Heart left ventricle (tissue), 13 donors: Measurements from ENCODE around the gene NT5E.

Experiments used
- CTCF ChIP-seq, 12 donors: fragments of 200-600 bp; sonication (generic) in 4 of 12; IDR thresholded peaks; one replicate each; pipeline versions ENCODE4 v1.5.0 to v1.8.0; 2018 to 2022; ENCODE audit warnings: antibody characterized with exemption in 12 of 12, mild to moderate bottlenecking in 5 of 12
- POLR2A ChIP-seq, 2 donors: fragments of 450-650 bp; IDR thresholded peaks; one replicate each; pipeline ENCODE4 v1.6.1; 2017; ENCODE audit warnings: antibody characterized with exemption in 2 of 2, mild to moderate bottlenecking in 2 of 2, moderate library complexity in 2 of 2
- donor health status: ischemic (EF 13 %, LVEDD 7.1; RV severe dilation, severe dysfunction).
- donor health status: DM: no; HTN: yes; CAD: no.
- donor health status: DM: no; HTN: no; CAD: no.
- donor health status: ischemic (EF 25% LVEDD 6.9; RV normal size, moderate dysfunction).
- donor health status: ischemic (EF 25% LVEDD 5.7; RV mildly dilated, moderate dysfunction).
- donor health status: ischemic (EF 35%, LVEDD 5.7; RV mildly dilated, moderate dysfunction).
- donor health status: nonischemic (EF 11% LVEDD 7.7; RV severe dilation, severe dysfunction).
- donor health status: DM: yes; HTN: yes; CAD: no.
- donor health status: PGD.
- donor health status: ischemic (EF 29% LVEDD 5.4; RV normal size, mild dysfunction).
- donor health status: nonischemic (EF 23%, LVEDD 6.1; RV moderate dilation, normal function).

GRCh38 chr6:85417336-85417735, 32.5 kb upstream of the NT5E start:
- TF ChIP-seq POLR2A (IDR thresholded peaks at IDR 0.05) (no peak), CTCF (IDR thresholded peaks at IDR 0.05) (no peak)
